WI38 (cell line): ENCODE measurements around the gene PLD1.
"Not testable (repeated sequence)": the region's sequence is repeated elsewhere in the genome, so short reads cannot be mapped to it uniquely, and the experiment has no call there.

Source experiments
- H3K4me3 ChIP-seq: 2 replicates; pipeline ENCODE4 v1.5.1; 2011; ENCODE audit warnings: low read depth, mild to moderate bottlenecking, control low read depth, low read length
- CTCF ChIP-seq: IDR thresholded peaks from 2 replicates; pipeline ENCODE4 v1.5.1; 2012; ENCODE audit warnings: low read depth, mild to moderate bottlenecking, control low read depth, low read length

The PLD1 gene

DNA sequence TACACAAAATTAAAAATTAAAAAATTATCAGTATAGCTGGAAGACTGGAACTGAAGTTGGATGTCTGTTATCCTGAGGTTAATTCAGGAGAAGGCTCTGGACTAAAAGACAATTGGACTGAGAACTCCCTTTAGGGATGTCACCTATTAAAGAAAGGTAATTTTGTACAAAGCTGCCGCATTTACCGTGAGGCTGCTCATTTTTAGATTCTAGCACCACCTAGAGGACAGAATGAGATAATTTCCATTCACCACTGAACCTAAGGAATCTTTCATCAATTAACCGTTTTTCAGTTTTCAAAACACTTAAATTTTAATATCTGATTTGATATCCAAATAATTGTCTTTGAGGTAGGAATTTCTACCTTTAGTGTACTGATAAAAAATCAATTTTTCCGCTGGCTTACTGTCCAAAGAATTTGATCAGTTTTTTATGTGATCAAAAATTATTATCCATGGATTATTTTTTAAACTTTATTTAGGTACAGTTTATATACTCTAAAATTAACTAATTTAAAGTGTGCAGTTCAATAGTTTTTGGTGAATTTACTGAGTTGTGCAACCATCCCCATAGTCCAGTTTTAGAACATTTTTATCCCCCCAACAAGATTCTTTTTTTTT is 243.4 kb downstream of the PLD1 start:
- peak; percentile 47; the same call in 1 of the 2 replicates for TF ChIP-seq CTCF
- no peak overlapping the region for H3K4me3 ChIP-seq

GRCh38 chr3:171565481-171566058 is 244.7 kb downstream of the PLD1 start:
- TF ChIP-seq CTCF: no peak
- H3K4me3 ChIP-seq: no peak overlapping the region

DNA sequence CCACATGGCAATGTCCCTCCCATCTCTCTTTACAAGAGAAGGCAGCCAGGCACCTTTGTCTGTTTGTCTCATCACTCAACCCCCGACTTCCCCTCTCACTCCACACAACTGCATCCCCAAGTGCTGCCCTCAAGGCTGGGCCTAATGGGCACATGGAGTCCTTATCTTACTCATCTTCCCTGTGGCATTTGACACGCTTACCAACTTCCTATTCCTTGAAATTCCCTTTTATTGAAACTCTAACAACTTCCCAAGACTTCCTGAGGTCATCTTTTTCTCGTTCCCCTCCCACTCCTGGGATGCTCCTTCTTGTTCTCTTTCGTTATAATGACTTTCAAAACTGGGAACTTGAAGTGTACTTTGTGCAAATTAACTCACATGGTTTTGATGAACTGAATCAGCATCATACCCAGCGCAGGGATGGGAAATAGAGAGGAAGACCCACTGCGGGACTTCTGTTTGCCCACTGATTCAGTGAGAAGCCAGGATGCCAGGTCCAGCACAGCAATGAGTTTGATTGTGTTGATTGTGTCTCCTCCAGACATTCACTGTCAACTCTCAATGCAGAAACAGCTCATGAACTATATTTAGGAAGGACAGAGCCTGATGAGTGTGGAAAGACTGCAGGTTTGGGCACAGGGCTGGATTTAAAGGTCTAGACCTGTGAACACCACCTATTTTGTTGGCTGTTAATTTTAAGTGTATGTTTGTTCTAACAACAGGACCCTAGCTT is 245.4 kb downstream of the PLD1 start:
- no peak overlapping the region for H3K4me3 ChIP-seq
- no peak for TF ChIP-seq CTCF

DNA sequence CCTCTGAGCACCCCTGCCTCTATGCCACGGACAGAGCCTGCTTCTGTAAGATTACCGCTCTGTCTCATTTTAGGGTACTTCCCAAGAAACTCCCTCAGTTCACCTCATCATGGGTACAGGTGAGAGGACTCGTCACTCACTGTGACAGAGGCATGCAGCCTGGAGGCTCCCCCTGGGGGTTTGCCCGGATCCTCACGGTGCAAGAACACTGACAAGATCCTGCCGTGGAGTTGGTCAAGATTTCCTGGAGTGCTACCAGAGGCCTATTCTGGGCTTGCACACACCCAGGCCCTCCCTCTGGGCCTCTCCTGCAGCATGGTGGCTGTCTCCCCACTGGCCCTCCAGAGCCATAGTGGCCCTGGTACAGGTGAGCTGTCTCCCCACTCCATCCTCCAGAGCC is 247.0 kb downstream of the PLD1 start:
- no peak overlapping the region for H3K4me3 ChIP-seq
- no peak for TF ChIP-seq CTCF

- not testable (repeated sequence) for H3K4me3 ChIP-seq
Observed at GRCh38 chr3:171562459-171562858, 247.8 kb downstream of the PLD1 start.

GRCh38 chr3:171561596-171562323 is 248.5 kb downstream of the PLD1 start:
- H3K4me3 ChIP-seq: no peak overlapping the region
- TF ChIP-seq CTCF: no peak

GRCh38 chr3:171559586-171559985 is 250.7 kb downstream of the PLD1 start:
- TF ChIP-seq CTCF: no peak
- H3K4me3 ChIP-seq: no peak overlapping the region
